H1 (cell line): ENCODE data around the gene SPOCK1. TPM values are rescaled to one million over a fixed set of nuclear protein-coding genes. Genes with fewer than 3 reads are reported as not detected.

ENCODE experiments used
- EGR1 ChIP-seq: IDR thresholded peaks from 2 replicates; pipeline ENCODE4 v1.6.1; 2011; ENCODE audit warnings: low read depth, low read length, borderline replicate concordance
- FOSL1 ChIP-seq: IDR thresholded peaks from 2 replicates; pipeline ENCODE4 v1.6.1; 2011; ENCODE audit warnings: mild to moderate bottlenecking, low read depth, low read length, moderate library complexity; ENCODE audit not compliant: insufficient read depth
- SIN3A ChIP-seq, 2 experiments: IDR thresholded peaks in 1 of 2; conservative IDR thresholded peaks in 1 of 2; 2 replicates each; pipeline ENCODE4 v1.6.1; 2011 to 2012; ENCODE audit warnings: low read length in 2 of 2, improper control_type of control experiment in 1 of 2, low read depth in 1 of 2, mild to moderate bottlenecking in 1 of 2
- TAF1 ChIP-seq: IDR thresholded peaks from 2 replicates; pipeline ENCODE4 v1.6.1; 2011; ENCODE audit warnings: mild to moderate bottlenecking, low read depth, low read length
- polyA plus RNA-seq, 7 experiments: library from polyadenylated mRNA; depleted of rRNA in 3 of 7; stranded (reverse) in 5 of 7; unstranded in 2 of 7; fragments of >200 nt in 5 of 7; fragments of 200-250 nt in 2 of 7; gene quantifications; 1 replicate in 5 of 7; 2 replicates in 1 of 7; 4 replicates in 1 of 7; pipeline versions ENCODE4 v1.2.1 to v1.2.3, GENCODE V29; 2011 to 2013; ENCODE audit warnings: missing spikeins in 2 of 7, mixed read lengths in 2 of 7
- total RNA-seq: library from RNA; stranded (reverse); fragmentation: NEBNext Ultra II Directional; extraction: Animal tissue kit (Norgen Biotek cat#: 25700); gene quantifications from 2 replicates; pipeline ENCODE4 v1.2.1, GENCODE V29; 2021

The SPOCK1 gene
- total and polyA plus RNA-seq, 2 of the 8 experiments (the other 6 are each of a cell fraction or from before 2014, with no cell fraction given), result 6.9 to 18.1 TPM

- TF ChIP-seq EGR1 (no peak), SIN3A (conservative IDR thresholded peaks at IDR 0.05 in 1 of 2, IDR thresholded peaks at IDR 0.05 in 1 of 2; ENCODE audit: low read depth in 1 of 2, low read length in 2 of 2) (no peak), FOSL1 (no peak), TAF1 (no peak)
These were observed 220.7 kb downstream of the SPOCK1 start (continued) for GRCh38 chr5:137278476-137278875.
